ENCODE data around the gene CTSA.
"Not testable (repeated sequence)": the region's sequence is repeated elsewhere in the genome, so short reads cannot be mapped to it uniquely, and the experiment has no call there.

The CTSA gene

GRCh38 chr20:45867136-45867818, 23.9 kb upstream of the CTSA start:
- TF ChIP-seq CTCF (IDR thresholded peaks at IDR 0.05; ENCODE audit: borderline replicate concordance, insufficient read depth, low read depth, low read length) = no peak
- no peak overlapping the region for H3K4me3 ChIP-seq (ENCODE audit: low read depth, low read length)

GRCh38 chr20:45867819-45868176, 23.3 kb upstream of the CTSA start:
- no peak for TF ChIP-seq CTCF (IDR thresholded peaks at IDR 0.05; ENCODE audit: borderline replicate concordance, insufficient read depth, low read depth, low read length)
- H3K4me3 ChIP-seq (ENCODE audit: low read depth, low read length) = no peak overlapping the region

- H3K4me3 ChIP-seq (ENCODE audit: low read depth, low read length) = no peak overlapping the region
- TF ChIP-seq CTCF (IDR thresholded peaks at IDR 0.05; ENCODE audit: borderline replicate concordance, insufficient read depth, low read depth, low read length) = no peak
These were observed 18.5 kb upstream of the CTSA start for GRCh38 chr20:45872626-45873025.

DNA sequence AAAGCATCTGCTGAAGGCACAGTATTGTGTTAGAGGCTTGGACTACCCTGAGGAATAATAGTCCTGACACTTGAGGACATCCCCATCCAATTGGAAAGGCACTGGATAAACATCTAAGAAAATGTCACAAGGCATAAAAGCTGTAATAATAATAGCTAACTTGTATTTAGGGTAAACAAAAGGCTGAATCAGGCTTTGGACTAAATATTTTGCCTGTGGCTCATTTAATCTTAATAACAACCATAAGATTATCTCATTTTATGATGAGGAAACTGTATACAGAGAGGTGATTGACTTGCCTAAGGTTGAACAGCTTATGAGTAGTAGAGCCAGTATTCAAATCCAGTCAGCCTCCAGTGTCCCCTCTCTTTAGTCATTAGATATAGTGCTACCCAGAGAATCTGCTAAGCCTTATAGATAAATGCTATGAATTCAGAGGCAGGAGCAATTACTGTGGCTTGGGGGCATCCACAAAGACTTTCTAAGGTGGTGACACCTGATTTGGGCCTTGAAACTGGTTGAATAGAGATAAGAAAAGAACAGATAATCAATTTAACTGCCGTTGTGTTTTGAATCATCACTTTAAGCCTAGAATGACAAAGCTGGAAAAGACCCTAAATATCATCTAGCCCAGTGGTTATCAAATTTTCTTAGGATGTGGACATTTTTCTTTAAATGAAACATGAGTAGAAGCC, 17.6 kb upstream of the CTSA start:
- TF ChIP-seq CTCF (IDR thresholded peaks at IDR 0.05; ENCODE audit: borderline replicate concordance, insufficient read depth, low read depth, low read length) = no peak

GRCh38 chr20:45874104-45874481, 17.0 kb upstream of the CTSA start:
- not testable (repeated sequence) for H3K4me3 ChIP-seq (ENCODE audit: low read depth, low read length)

More for the DNA sequence above, 17.6 kb upstream of the CTSA start:
- no peak overlapping the region for H3K4me3 ChIP-seq (ENCODE audit: low read depth, low read length)

DNA sequence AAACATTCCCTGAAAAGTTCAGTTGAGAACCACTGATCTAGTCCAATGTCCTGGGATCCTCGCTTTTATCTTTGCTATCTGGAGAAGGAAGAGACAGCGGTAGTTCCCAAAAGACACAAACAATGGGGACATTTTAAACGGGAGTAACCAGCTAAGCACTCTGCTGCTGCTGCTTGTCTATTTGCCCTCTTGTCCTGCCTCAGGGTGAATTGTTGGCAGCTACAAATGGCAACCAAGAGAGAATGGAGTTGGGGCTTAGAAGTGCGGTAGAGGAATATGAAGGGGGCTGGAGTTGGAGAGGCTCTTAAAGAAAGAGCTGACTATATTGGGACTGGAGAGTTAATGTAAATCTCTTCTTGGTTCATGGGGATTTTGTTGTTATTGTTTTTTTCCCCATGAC, 16.6 kb upstream of the CTSA start:
- no peak overlapping the region for H3K4me3 ChIP-seq (ENCODE audit: low read depth, low read length)
- TF ChIP-seq CTCF (IDR thresholded peaks at IDR 0.05; ENCODE audit: borderline replicate concordance, insufficient read depth, low read depth, low read length) = no peak

- TF ChIP-seq CTCF (IDR thresholded peaks at IDR 0.05; ENCODE audit: borderline replicate concordance, insufficient read depth, low read depth, low read length) = no peak
- no peak overlapping the region for H3K4me3 ChIP-seq (ENCODE audit: low read depth, low read length)
These were observed 12.9 kb upstream of the CTSA start for GRCh38 chr20:45878076-45878761.

Measured in GM12875 (cell line).